Adrenal gland (tissue), 5 donors: ENCODE data around the gene HPN.

Experiments used
- POLR2A ChIP-seq, 2 donors: fragments of 450-650 bp; IDR thresholded peaks; one replicate each; pipeline ENCODE4 v1.6.1; 2017; ENCODE audit warnings: antibody characterized with exemption in 2 of 2, mild to moderate bottlenecking in 2 of 2, moderate library complexity in 1 of 2
- TF ChIP-seq, protein P1 (sequence below), 6 experiments: fragments of 450-650 bp in 4 of 6; fragments of 200-600 bp in 2 of 6; sonication (generic) in 1 of 6; IDR thresholded peaks; 1 replicate in 5 of 6; 2 replicates in 1 of 6; pipeline versions ENCODE4 v1.5.1 to v1.8.0; 2016 to 2021; ENCODE audit warnings: antibody characterized with exemption in 6 of 6, mild to moderate bottlenecking in 2 of 6, moderate library complexity in 1 of 6
- donor health status: DM: no; HTN: no; CAD: no.

DNA sequence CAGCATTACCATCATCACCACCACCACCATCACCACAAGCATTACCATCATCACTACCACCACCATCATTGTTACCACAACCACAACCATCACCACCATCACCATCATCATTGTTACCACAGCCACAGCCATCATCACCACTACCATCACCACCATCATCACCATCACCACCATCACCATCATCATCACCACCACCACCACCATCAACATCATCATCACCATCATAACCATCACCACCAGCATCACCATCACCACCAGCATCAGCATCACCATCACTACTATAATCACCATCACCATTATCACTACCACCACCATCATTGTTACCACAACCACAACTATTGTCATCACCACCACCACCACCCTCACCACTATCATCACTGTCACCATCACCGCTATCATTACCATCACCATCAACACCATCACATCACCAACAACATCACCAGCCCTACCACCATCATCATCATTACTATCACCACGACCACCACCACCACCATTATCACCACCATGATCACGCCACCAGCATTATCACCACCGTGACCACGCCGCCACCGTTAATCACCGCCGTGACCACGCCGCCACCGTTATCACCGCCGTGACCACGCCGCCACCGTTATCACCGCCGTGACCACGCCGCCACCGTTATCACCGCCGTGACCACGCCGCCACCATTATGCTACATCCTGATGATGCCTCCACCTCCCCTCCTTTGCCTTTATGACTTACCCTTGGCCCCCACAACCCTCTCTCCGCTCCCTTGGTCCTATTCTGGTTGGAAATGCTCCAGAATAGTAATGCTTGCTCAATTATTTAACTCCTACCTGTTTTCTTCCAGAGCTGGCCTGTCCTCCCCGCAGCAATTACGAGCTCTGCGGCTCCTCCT is 64.1 kb downstream of the HPN start:
- TF ChIP-seq, protein P1, sequence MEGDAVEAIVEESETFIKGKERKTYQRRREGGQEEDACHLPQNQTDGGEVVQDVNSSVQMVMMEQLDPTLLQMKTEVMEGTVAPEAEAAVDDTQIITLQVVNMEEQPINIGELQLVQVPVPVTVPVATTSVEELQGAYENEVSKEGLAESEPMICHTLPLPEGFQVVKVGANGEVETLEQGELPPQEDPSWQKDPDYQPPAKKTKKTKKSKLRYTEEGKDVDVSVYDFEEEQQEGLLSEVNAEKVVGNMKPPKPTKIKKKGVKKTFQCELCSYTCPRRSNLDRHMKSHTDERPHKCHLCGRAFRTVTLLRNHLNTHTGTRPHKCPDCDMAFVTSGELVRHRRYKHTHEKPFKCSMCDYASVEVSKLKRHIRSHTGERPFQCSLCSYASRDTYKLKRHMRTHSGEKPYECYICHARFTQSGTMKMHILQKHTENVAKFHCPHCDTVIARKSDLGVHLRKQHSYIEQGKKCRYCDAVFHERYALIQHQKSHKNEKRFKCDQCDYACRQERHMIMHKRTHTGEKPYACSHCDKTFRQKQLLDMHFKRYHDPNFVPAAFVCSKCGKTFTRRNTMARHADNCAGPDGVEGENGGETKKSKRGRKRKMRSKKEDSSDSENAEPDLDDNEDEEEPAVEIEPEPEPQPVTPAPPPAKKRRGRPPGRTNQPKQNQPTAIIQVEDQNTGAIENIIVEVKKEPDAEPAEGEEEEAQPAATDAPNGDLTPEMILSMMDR (IDR thresholded peaks at IDR 0.05): no peak
- TF ChIP-seq POLR2A (IDR thresholded peaks at IDR 0.05): no peak
